ENCODE data around the gene S100A2.

- TF ChIP-seq CTCF (IDR thresholded peaks at IDR 0.05; ENCODE audit: low read depth, low read length): no peak
- TF ChIP-seq EZH2phosphoT487 (IDR thresholded peaks at IDR 0.05; ENCODE audit: low read depth): no peak
Measured at GRCh38 chr1:153520818-153521476, 44.7 kb downstream of the S100A2 start.

Measured in OCI-LY3 (cell line).